Measurements from ENCODE around the gene RALGPS1. TPM values are rescaled to one million over a fixed set of nuclear protein-coding genes. Genes with fewer than 3 reads are reported as not detected.

RALGPS1 gene
- total RNA-seq, 1 experiment from 2014 or later, result 18.6 TPM

DNA sequence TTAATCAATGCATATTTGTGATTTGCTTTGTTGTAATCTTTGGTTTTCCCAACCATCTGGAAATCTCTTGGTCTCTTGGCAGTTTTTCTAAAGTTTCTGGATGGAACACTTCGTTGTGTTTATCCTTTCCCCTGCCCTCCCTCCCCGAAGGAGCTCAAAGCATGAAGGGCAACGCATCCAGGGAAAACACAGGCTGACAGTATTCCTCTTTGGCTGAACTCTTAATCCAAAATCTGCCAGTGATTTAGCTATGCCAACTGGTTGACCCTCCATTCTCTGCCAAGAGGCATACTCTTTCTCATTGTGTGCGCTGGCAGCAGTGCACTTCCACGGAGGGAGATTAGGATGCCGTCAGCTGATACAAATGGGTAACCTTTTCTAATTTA lies 33.6 kb upstream of the RALGPS1 start:
- no peaks in the 10 kb centered on the region for H3K79me2 ChIP-seq (ENCODE audit: insufficient read depth, low read length)
- no peak overlapping the region for H2BK120ac ChIP-seq (ENCODE audit: low read depth, low read length, poor library complexity, severe bottlenecking)
- no peak overlapping the region for H2BK20ac ChIP-seq (ENCODE audit: low read depth, low read length, poor library complexity, severe bottlenecking)
- WGBS (ENCODE audit: extremely low coverage, insufficient read length, low lambda C conversion rate), result no CpG with 5 or more reads among the region's 6 CpGs
- Mint-ChIP-seq H3K9me3 (peaks cover 3 to 4% of the 10 kb centered on the region in 2 experiments), H3K27ac (no peak overlapping the region), H3K27me3 (ENCODE audit: low read depth) (no peaks in the 10 kb centered on the region; the same call in 1 of the 2 replicates), H3K4me1 (peaks cover 3 to 13% of the 10 kb centered on the region in 2 experiments), H3K4me3 (no peak overlapping the region), H3K36me3 (ENCODE audit: insufficient read depth in 1 of 3, low read depth in 3 of 3) (peaks cover 15 to 23% (median 22%) of the 10 kb centered on the region in 3 experiments)
- no peak overlapping the region for H3K4ac ChIP-seq (ENCODE audit: low read depth, low read length)
- H3K14ac ChIP-seq (ENCODE audit: insufficient read depth, low read length), result no peak overlapping the region
- no peak overlapping the region for H3K9ac ChIP-seq (ENCODE audit: extremely low read depth, insufficient read length, low read length)
- no peak overlapping the region for H3K56ac ChIP-seq (ENCODE audit: insufficient read length, low read depth, low read length)
- no peaks in the 10 kb centered on the region for H3K23me2 ChIP-seq (ENCODE audit: insufficient read length, low read depth, low read length, poor library complexity, severe bottlenecking)
- no peaks in the 10 kb centered on the region for H3K9me3 ChIP-seq (ENCODE audit: control insufficient read depth, low read depth, low read length)
- H4K8ac ChIP-seq (replicated peaks; ENCODE audit: insufficient read length, low read depth, low read length), result no peak overlapping the region
- no peak overlapping the region for H2BK5ac ChIP-seq (ENCODE audit: insufficient read length, low read length)
- no peak overlapping the region for H3K23ac ChIP-seq (ENCODE audit: insufficient read length, low read depth, low read length)
- no peak overlapping the region for H2BK15ac ChIP-seq (ENCODE audit: low read depth, low read length)
- DNase-seq, result no peak
- H2BK12ac ChIP-seq (ENCODE audit: insufficient read length, low read depth, low read length), result no peak overlapping the region
- no peak overlapping the region for H4K5ac ChIP-seq (ENCODE audit: insufficient read length, low read depth, low read length)
- no peak overlapping the region for H3K4me2 ChIP-seq (ENCODE audit: insufficient read depth, insufficient read length, low read length)
- H3T11ph ChIP-seq (ENCODE audit: low read length), result no peak overlapping the region
- no peaks in the 10 kb centered on the region for H3K27me3 ChIP-seq (ENCODE audit: insufficient read depth, low read length)
- TF ChIP-seq, protein P1, sequence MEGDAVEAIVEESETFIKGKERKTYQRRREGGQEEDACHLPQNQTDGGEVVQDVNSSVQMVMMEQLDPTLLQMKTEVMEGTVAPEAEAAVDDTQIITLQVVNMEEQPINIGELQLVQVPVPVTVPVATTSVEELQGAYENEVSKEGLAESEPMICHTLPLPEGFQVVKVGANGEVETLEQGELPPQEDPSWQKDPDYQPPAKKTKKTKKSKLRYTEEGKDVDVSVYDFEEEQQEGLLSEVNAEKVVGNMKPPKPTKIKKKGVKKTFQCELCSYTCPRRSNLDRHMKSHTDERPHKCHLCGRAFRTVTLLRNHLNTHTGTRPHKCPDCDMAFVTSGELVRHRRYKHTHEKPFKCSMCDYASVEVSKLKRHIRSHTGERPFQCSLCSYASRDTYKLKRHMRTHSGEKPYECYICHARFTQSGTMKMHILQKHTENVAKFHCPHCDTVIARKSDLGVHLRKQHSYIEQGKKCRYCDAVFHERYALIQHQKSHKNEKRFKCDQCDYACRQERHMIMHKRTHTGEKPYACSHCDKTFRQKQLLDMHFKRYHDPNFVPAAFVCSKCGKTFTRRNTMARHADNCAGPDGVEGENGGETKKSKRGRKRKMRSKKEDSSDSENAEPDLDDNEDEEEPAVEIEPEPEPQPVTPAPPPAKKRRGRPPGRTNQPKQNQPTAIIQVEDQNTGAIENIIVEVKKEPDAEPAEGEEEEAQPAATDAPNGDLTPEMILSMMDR (conservative IDR thresholded peaks at IDR 0.05), result no peak
- H3K18ac ChIP-seq (ENCODE audit: insufficient read length, low read depth, low read length), result no peak overlapping the region
- no peaks in the 10 kb centered on the region for H4K20me1 ChIP-seq (ENCODE audit: control insufficient read depth, insufficient read depth, insufficient read length)
- no peak overlapping the region for H2AFZ ChIP-seq (ENCODE audit: low read length)
- H3K4me1 ChIP-seq (ENCODE audit: insufficient read depth, low read length), result no peaks in the 10 kb centered on the region
- no peak overlapping the region for H4K91ac ChIP-seq (ENCODE audit: insufficient read length, low read depth, low read length)
- H3K27ac ChIP-seq (ENCODE audit: insufficient read length, low read depth, low read length), result no peak overlapping the region
- peaks cover 2% of the 10 kb centered on the region for H3K79me1 ChIP-seq (ENCODE audit: insufficient read depth, low read depth, low read length, poor library complexity, severe bottlenecking)
- no peak overlapping the region for H2AK5ac ChIP-seq (ENCODE audit: insufficient read length, low read length)

Measured in H9 (cell line).